AG04450 (cell line): Measurements from ENCODE around the gene MSI1. TPM values are rescaled to one million over a fixed set of nuclear protein-coding genes. Genes with fewer than 3 reads are reported as not detected.

Experiments used
- CTCF ChIA-PET: fragments of 300-600, 350-600 bp; formaldehyde crosslinking; extraction: SDS; loops from one replicate; lab custom pipeline; 2022; ENCODE audit warnings: antibody characterized with exemption, inconsistent platforms; lab: Charles Lee
- POLR2A ChIA-PET: fragments of 350-600 bp; formaldehyde crosslinking; extraction: SDS; loops from one replicate; lab custom pipeline; 2021; ENCODE audit warnings: antibody characterized with exemption, inconsistent platforms; lab: Yijun Ruan, JAX
- DNase-seq: peaks from one replicate; pipeline ENCODE4 v3.0.0-alpha.2; 2011; ENCODE audit warnings: low read depth, low spot score
- H3K27ac ChIP-seq: one replicate; pipeline ENCODE4 v1.5.1; 2012; ENCODE audit warnings: low read depth, low read length, control low read depth
- H3K27me3 ChIP-seq: one replicate; pipeline ENCODE4 v1.6.0; 2012; ENCODE audit warnings: low read length; ENCODE audit not compliant: control insufficient read depth, insufficient read depth
- H3K4me3 ChIP-seq: 2 replicates; pipeline ENCODE4 v1.5.1; 2011; ENCODE audit warnings: mild to moderate bottlenecking, low read depth, low read length, control low read depth
- H3K9me3 ChIP-seq: 2 replicates; pipeline ENCODE4 v1.5.1; 2012; ENCODE audit warnings: low read length; ENCODE audit not compliant: control insufficient read depth, insufficient read depth
- CTCF ChIP-seq: IDR thresholded peaks from 2 replicates; pipeline ENCODE4 v1.5.1; 2011; ENCODE audit warnings: low read depth, low read length, control low read depth, inconsistent platforms
- polyA plus RNA-seq: library from polyadenylated mRNA; depleted of rRNA; stranded (reverse); fragments of >200 nt; gene quantifications from 2 replicates; pipeline ENCODE4 v1.2.3, GENCODE V29; 2011

MSI1 gene
- polyA plus RNA-seq, 1 experiment = not detected

- POLR2A ChIA-PET = interaction anchor here (0.5 to 0.6 kb wide), 3 partner anchors 62 to 92 kb away, joined by 3 to 9 read pairs (median 4); no protein-coding TSS in a partner anchor
- DNase-seq = no peak
- no peak for TF ChIP-seq CTCF
- CTCF ChIA-PET = interaction anchor here (0.5 kb wide), 1 partner anchor 28 kb away, joined by 3 read pairs; no protein-coding TSS in a partner anchor
- Histone ChIP-seq H3K9me3 (no peaks in the 10 kb centered on the region; the same call in 1 of the 2 replicates), H3K27me3 (peaks cover 45% of the 10 kb centered on the region), H3K27ac (no peak overlapping the region), H3K4me3 (no peak overlapping the region)
Observed at GRCh38 chr12:120394483-120395367, 25.8 kb upstream of the MSI1 start.

- H3K4me3 ChIP-seq = no peak overlapping the region
- no peak for TF ChIP-seq CTCF
- POLR2A ChIA-PET = no interaction called here
- peaks cover 60% of the 10 kb centered on the region for H3K27me3 ChIP-seq
- no peak overlapping the region for H3K27ac ChIP-seq
- no peaks in the 10 kb centered on the region for H3K9me3 ChIP-seq
- CTCF ChIA-PET = interaction anchor here (0.9 kb wide), 1 partner anchor 40 kb away, joined by 3 read pairs; no protein-coding TSS in a partner anchor
- no peak for DNase-seq
Observed at GRCh38 chr12:120390540-120391120, 21.7 kb upstream of the MSI1 start.

- POLR2A ChIA-PET = no interaction called here
- no peak overlapping the region for H3K27ac ChIP-seq
- DNase-seq = no peak
- H3K4me3 ChIP-seq = no peak overlapping the region
- no peak for TF ChIP-seq CTCF
- CTCF ChIA-PET = interaction anchor here (1.2 kb wide), 1 partner anchor 32 kb away, joined by 3 read pairs; no protein-coding TSS in a partner anchor
- no peaks in the 10 kb centered on the region for H3K9me3 ChIP-seq
- H3K27me3 ChIP-seq = peaks cover 51% of the 10 kb centered on the region
Observed at GRCh38 chr12:120388691-120389481, 19.9 kb upstream of the MSI1 start.

GRCh38 chr12:120381752-120382419 is 12.9 kb upstream of the MSI1 start:
- DNase-seq = peak; percentile 8
- TF ChIP-seq CTCF = no peak
- peaks cover 27% of the 10 kb centered on the region for H3K27me3 ChIP-seq
- no peak overlapping the region for H3K27ac ChIP-seq
- ChIA-PET CTCF (interaction anchor here (0.6 to 2.0 kb wide), 6 partner anchors 15 to 916 kb away, joined by 3 to 6 read pairs (median 4); partner anchors contain the start of gene SIRT4), POLR2A (no interaction called here)
- no peak overlapping the region for H3K4me3 ChIP-seq
- no peaks in the 10 kb centered on the region for H3K9me3 ChIP-seq
